ENCODE results near the gene EXOC3L4.
"Not testable (repeated sequence)": the region's sequence is repeated elsewhere in the genome, so short reads cannot be mapped to it uniquely, and the experiment has no call there.

Gene EXOC3L4

GRCh38 chr14:103136388-103137271 lies 42.1 kb downstream of the EXOC3L4 start:
- DNase-seq, result no peak

DNA sequence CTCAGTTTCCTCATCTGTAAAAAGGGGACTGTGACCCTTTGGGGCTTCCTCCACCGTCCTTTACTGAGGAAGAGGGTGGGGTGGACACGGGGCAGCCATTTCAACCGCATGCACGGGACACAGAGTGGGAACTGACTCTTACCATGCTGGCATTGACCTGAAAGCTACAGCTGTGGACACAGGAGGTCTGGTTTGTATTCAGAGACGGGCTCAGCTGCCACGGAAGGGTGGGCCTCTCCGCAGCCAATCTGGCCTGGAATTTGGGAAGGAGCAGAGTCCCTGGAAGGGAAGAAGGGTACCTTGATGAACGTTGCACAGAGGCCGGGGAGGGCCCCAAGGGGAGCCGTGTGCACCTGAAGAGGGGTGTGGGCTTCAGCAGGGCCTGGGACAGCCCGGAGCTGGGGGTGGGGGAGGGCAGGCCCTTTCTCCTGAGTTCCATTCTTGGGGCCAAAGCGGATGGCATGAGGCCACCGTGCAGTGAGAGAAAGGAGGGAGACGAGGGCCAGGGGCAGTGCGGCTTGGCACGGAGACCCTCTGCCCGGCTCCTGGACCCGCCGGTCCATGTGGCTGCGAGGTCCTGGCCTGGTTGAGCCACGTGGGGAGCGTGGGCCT lies 43.3 kb downstream of the EXOC3L4 start:
- no peak for DNase-seq

- no peak for DNase-seq
Measured at GRCh38 chr14:103138301-103139131, 44.0 kb downstream of the EXOC3L4 start.

GRCh38 chr14:103139132-103140025 lies 44.9 kb downstream of the EXOC3L4 start:
- DNase-seq, result no peak

DNA sequence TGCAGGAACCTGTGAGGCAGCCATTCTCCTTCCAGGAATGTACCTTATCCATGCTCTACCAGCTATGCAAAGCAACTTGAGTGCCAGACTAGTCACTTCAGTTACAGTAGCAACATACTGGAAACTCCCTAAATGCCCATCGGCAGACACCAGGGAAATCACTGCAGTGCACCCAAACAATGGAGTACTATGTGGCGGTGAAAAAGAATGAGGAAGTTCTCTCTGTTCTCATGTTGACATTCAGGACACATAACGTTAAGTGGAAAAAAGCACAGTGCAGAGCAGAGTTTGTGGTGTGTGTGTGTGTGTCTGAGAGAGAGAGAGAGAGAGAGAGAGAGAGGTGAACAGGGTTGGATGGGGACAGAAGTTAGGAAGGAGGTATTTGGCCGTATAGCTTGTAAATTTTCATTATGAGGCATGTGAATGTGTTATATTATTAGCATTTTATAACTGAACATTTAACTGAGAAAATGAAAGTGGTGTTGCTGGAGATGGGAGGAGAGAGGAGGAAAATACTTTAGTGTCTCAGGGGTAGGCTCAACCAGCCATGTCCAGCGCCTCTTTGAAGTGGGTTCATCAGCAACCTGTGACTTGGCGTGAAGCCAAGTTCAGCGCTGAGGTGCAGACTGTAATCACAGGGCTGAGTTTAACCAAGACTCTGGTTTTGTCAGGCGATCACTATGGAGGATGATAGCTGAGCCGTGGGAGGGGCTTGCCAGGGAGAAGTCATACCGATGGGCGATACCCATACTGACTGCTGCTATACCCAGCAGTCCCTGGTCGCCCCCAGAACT lies 46.0 kb downstream of the EXOC3L4 start:
- DNase-seq, result no peak

DNA sequence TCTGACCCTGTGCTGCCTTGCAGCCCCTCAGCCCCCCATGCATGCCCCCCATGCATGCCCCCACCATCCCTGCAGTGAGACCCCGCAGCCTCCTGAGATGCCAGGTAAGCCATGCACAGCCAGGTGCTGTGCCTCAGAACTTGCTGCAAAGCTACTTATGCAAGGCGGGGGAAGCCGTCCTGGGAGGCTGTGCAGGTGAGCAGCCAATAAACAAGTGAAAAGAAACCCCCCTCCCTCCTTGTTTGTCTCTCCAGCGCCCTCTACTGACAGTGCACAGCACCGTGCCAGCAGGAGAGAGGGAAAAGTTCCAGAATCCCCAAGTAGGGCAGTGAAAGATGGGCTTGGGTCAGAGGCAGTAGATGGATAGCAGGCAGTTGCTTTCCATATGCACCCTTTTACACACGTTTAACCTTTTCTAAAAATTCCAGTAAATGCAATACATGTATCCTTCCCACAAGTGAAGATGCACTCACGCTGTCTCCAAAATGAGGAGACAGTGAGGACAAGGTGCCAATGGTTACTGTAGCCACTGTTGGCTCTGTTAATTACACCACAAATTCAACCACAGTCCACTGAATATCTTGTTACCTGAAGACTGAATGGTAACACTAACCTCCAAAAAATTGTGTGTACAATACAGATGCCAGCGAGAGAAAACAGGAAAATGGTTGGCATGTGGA lies 46.7 kb downstream of the EXOC3L4 start:
- DNase-seq, result no peak

DNA sequence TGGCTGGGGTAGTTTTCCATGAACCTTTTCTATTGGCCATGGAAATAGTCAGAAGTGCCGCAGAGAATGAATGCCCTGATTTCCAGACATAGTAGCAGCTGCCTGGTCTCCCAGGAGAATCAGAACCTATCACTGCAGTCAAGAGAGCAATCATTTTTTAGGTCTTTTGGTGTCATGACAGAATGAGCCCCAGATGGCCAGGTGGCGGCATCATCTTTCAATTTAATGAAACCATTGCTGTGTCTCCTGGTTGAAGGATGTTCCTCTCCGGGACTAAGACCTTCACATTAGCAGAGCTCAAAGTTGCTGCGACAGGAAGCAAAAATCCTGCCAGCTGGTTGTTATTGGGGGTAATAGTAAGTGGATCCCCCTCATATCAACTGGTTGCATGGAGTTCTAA lies 47.5 kb downstream of the EXOC3L4 start:
- DNase-seq, result no peak

DNA sequence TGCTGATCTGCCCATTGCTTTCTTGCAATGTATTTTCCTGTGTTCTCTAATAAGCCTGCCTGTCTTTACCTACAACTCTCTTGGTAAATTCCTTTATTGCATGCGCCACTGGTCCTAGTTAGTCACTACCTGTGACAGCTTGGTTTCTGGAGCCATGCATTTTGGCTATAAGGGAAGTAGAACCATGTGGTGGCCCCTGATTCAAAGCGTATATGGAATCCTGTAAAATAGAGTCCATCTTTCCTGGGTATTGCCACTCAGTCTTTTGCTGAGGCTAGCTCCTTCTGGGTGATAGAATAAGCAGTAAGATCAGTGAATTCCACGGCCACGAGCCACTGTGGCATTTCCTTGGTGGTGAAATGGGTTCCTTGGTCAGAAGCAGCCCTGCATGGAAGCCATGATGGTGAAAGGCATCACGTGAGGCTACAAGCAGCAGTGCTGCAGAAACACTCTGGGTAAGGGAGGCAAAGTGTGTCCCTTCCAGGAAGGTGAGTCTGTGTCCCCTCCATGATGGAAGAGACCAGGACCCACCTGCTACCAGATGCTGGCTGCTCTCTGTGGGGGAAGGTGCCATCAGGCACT lies 48.3 kb downstream of the EXOC3L4 start:
- DNase-seq, result no peak

DNA sequence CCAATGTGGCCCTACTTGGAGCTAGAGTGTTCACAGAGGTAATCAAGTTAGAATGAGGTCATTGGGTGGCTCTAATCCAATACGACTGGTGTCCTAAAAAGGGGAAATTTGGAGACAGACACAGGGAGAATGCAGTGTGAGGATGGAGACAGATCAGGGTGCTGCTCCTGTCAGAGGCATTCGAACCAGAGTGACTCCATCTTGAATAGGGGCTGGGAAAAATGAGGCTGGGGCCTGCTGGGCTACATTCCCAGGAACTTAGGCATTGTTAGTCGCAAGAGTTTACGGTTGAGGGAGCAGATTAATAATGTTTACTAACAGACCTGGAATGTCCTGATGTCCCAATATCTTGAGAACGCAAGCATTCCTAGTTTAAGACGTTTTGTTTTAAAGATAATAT lies 49.0 kb downstream of the EXOC3L4 start:
- no peak for DNase-seq

DNA sequence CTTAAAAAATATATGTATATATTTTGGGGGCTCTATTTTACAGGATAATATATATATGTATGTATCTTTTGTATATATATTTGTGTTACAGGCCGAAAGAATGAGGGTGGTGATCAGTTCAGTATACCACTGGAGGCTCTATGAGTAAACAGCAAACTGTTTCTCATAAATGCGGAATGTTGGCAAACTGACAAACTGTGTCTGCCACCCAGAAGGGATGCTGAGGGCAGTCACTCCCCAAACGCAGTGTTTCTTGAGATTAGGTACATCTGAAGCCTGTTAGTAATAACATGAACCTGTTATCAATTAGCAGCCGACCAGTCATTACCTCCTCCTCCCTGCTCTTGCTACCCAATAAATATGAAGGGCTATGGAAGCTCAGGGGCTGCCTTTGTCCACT lies 49.6 kb downstream of the EXOC3L4 start:
- DNase-seq, result no peak

GRCh38 chr14:103146141-103146709 lies 51.7 kb downstream of the EXOC3L4 start:
- no peak for DNase-seq

- no peak for DNase-seq
Measured at GRCh38 chr14:103149351-103150237, 55.1 kb downstream of the EXOC3L4 start.

- DNase-seq, result no peak
Measured at GRCh38 chr14:103151270-103151945, 56.9 kb downstream of the EXOC3L4 start.

- no peak for DNase-seq
Measured at GRCh38 chr14:103155010-103155409, 60.5 kb downstream of the EXOC3L4 start.

DNA sequence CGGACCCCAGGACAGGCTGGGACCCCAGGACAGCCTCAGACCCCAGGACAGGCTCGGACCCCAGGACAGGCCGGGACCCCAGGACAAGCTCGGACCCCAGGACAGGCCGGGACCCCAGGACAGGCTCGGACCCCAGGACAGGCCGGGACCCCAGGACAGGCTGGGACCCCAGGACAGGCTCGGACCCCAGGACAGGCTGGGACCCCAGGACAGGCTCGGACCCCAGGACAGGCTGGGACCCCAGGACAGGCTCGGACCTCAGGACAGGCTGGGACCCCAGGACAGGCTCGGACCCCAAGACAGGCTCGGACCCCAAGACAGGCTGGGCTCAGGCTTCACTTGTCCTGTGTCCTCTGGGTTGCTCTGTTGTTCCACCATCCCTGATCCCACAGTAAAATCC lies 60.9 kb downstream of the EXOC3L4 start:
- DNase-seq, result not testable (repeated sequence)

- no peak for DNase-seq
Measured at GRCh38 chr14:103155826-103156394, 61.4 kb downstream of the EXOC3L4 start.

- no peak for DNase-seq
Measured at GRCh38 chr14:103156651-103157378, 62.3 kb downstream of the EXOC3L4 start.
